K562 (cell line): ENCODE results near the gene PTHLH. TPM values are rescaled to one million over a fixed set of nuclear protein-coding genes. Genes with fewer than 3 reads are reported as not detected.

ENCODE experiments used
- polyA plus RNA-seq, 8 experiments: library from polyadenylated mRNA; depleted of rRNA in 4 of 8; stranded (reverse) in 5 of 8; unstranded in 3 of 8; fragments of >200 nt; fragmentation: Nextera tagmentation in 2 of 8; fragmentation: Illumina TruSeq in 1 of 8; extraction: Ambion mirVana in 2 of 8; extraction: Trizol in 1 of 8; gene quantifications; 2 replicates each; pipeline versions ENCODE4 v1.2.1 to v1.2.3, GENCODE V29; 2011 to 2014; ENCODE audit warnings: inconsistent platforms in 1 of 8, missing spikeins in 1 of 8
- small RNA-seq: library from RNA; depleted of rRNA; stranded (forward); fragments of <200 nt; gene quantifications from one replicate; pipeline ENCODE3, GENCODE V24; 2014
- total RNA-seq, 7 experiments: library from RNA; depleted of rRNA in 6 of 7; stranded (reverse); fragments of >200 nt in 6 of 7; fragmentation: Illumina TruSeq in 2 of 7; extraction: Trizol in 2 of 7; gene quantifications; 2 replicates each; pipeline versions ENCODE4 v1.2.1 to v1.2.3, GENCODE V29; 2011 to 2021; ENCODE audit warnings: low replicate concordance in 1 of 7

The PTHLH gene
- total and polyA plus RNA-seq, 9 of the 15 experiments (the other 6 are each of a cell fraction or from before 2014, with no cell fraction given): 0.14 to 2.5 (median 0.74) TPM

Small RNA genes within 50 kb of the gene (small RNA-seq; reads per million reads assigned to genes)
- gene AC008011.1: not detected

Other genes with a start within 250 kb of the PTHLH start
- 11.8 and 12.5 TPM in 2 replicates for gene KLHL42, start 192.5 kb downstream of the PTHLH start, total RNA-seq (2014; rRNA removed)
- gene KLHL42, start 192.5 kb downstream of the PTHLH start, total RNA-seq (2014; rRNA removed; fragmentation: Illumina TruSeq; extraction: Trizol): 8.0 and 8.4 TPM in 2 replicates
- gene KLHL42, start 192.5 kb downstream of the PTHLH start, total RNA-seq (2015; rRNA removed; fragmentation: Illumina TruSeq; extraction: Trizol): 9.6 and 10.5 TPM in 2 replicates
- gene KLHL42, start 192.5 kb downstream of the PTHLH start, total RNA-seq (2021): 11.7 and 12.3 TPM in 2 replicates
- gene KLHL42, start 192.5 kb downstream of the PTHLH start, polyA plus RNA-seq (2011; rRNA removed): 10.8 and 11.1 TPM in 2 replicates
- 7.4 and 8.2 TPM in 2 replicates for gene KLHL42, start 192.5 kb downstream of the PTHLH start, polyA plus RNA-seq (2014; fragmentation: Illumina TruSeq; extraction: Trizol)
- gene KLHL42, start 192.5 kb downstream of the PTHLH start, polyA plus RNA-seq (2014; fragmentation: Nextera tagmentation; extraction: Ambion mirVana): 1 to 10 TPM; 1.5 TPM
- 9.6 and 14.3 TPM in 2 replicates for gene KLHL42, start 192.5 kb downstream of the PTHLH start, polyA plus RNA-seq (2014; rRNA removed)
- gene MANSC4, start 192.5 kb downstream of the PTHLH start, total RNA-seq (2014; rRNA removed): not detected in 2 replicates
- not detected in 2 replicates for gene MANSC4, start 192.5 kb downstream of the PTHLH start, total RNA-seq (2014; rRNA removed; fragmentation: Illumina TruSeq; extraction: Trizol)
- gene MANSC4, start 192.5 kb downstream of the PTHLH start, total RNA-seq (2015; rRNA removed; fragmentation: Illumina TruSeq; extraction: Trizol): not detected in 2 replicates
- gene MANSC4, start 192.5 kb downstream of the PTHLH start, total RNA-seq (2021): not detected in 2 replicates
- not detected in 2 replicates for gene MANSC4, start 192.5 kb downstream of the PTHLH start, polyA plus RNA-seq (2011; rRNA removed)
- not detected in 2 replicates for gene MANSC4, start 192.5 kb downstream of the PTHLH start, polyA plus RNA-seq (2014; fragmentation: Illumina TruSeq; extraction: Trizol)
- gene MANSC4, start 192.5 kb downstream of the PTHLH start, polyA plus RNA-seq (2014; fragmentation: Nextera tagmentation; extraction: Ambion mirVana): not detected
- gene MANSC4, start 192.5 kb downstream of the PTHLH start, polyA plus RNA-seq (2014; rRNA removed): not detected in 2 replicates
- 21.4 and 26.3 TPM in 2 replicates for gene CCDC91, start 217.7 kb upstream of the PTHLH start, total RNA-seq (2014; rRNA removed)
- 29.5 and 38.1 TPM in 2 replicates for gene CCDC91, start 217.7 kb upstream of the PTHLH start, total RNA-seq (2014; rRNA removed; fragmentation: Illumina TruSeq; extraction: Trizol)
- 23.8 and 27.4 TPM in 2 replicates for gene CCDC91, start 217.7 kb upstream of the PTHLH start, total RNA-seq (2015; rRNA removed; fragmentation: Illumina TruSeq; extraction: Trizol)
- gene CCDC91, start 217.7 kb upstream of the PTHLH start, total RNA-seq (2021): 23.9 and 24.3 TPM in 2 replicates
- gene CCDC91, start 217.7 kb upstream of the PTHLH start, polyA plus RNA-seq (2011; rRNA removed): 27.3 and 31.1 TPM in 2 replicates
- 24.0 and 30.1 TPM in 2 replicates for gene CCDC91, start 217.7 kb upstream of the PTHLH start, polyA plus RNA-seq (2014; fragmentation: Illumina TruSeq; extraction: Trizol)
- 10 to 100 TPM; 10.1 to 11.3 TPM for gene CCDC91, start 217.7 kb upstream of the PTHLH start, polyA plus RNA-seq (2014; fragmentation: Nextera tagmentation; extraction: Ambion mirVana)
- gene CCDC91, start 217.7 kb upstream of the PTHLH start, polyA plus RNA-seq (2014; rRNA removed): 20.9 and 23.7 TPM in 2 replicates